NCI-H345 treated with DMSO at 0.1 percent for 48 hours (cell line): ENCODE measurements around the gene RTKN.
"Not testable (repeated sequence)": the region's sequence is repeated elsewhere in the genome, so short reads cannot be mapped to it uniquely, and the experiment has no call there.

Source experiments
- DNase-seq: peaks from one replicate; lab custom pipeline; 2025; ENCODE audit not compliant: unreplicated experiment; lab: John Stamatoyannopoulos, UW

Gene RTKN

GRCh38 chr2:74439373-74439772, 2.4 kb downstream of the RTKN start:
- DNase-seq: no peak

GRCh38 chr2:74438248-74438647, 3.5 kb downstream of the RTKN start:
- no peak for DNase-seq

- DNase-seq: no peak
Measured at GRCh38 chr2:74436848-74437695, 4.7 kb downstream of the RTKN start.

- no peak for DNase-seq
Measured at GRCh38 chr2:74436111-74436805, 5.5 kb downstream of the RTKN start.

- no peak for DNase-seq
Measured at GRCh38 chr2:74430502-74430901, 11.2 kb downstream of the RTKN start.

GRCh38 chr2:74429487-74430451, 12.0 kb downstream of the RTKN start:
- DNase-seq: no peak

GRCh38 chr2:74428675-74429074, 13.1 kb downstream of the RTKN start:
- DNase-seq: no peak

- DNase-seq: no peak
Measured at GRCh38 chr2:74427551-74427950, 14.2 kb downstream of the RTKN start.

GRCh38 chr2:74426181-74426758, 15.5 kb downstream of the RTKN start:
- DNase-seq: no peak

- DNase-seq: no peak
Measured at GRCh38 chr2:74425523-74425922, 16.2 kb downstream of the RTKN start.

GRCh38 chr2:74424995-74425406, 16.7 kb downstream of the RTKN start:
- DNase-seq: no peak

- DNase-seq: no peak
Measured at GRCh38 chr2:74424139-74424992, 17.4 kb downstream of the RTKN start.

- DNase-seq: no peak
Measured at GRCh38 chr2:74423231-74424095, 18.3 kb downstream of the RTKN start.

GRCh38 chr2:74421221-74421870, 20.4 kb downstream of the RTKN start, which contains the start of the genes C2orf81 and WDR54:
TSS of gene C2orf81 (minus strand) at chr2:74421619. CDS start at chr2:74421560, 59 bp downstream.
TSS of gene WDR54 (plus strand) at chr2:74421730. CDS start at chr2:74422154, 424 bp downstream.
- peak; percentile 80 for DNase-seq

- not testable (repeated sequence) for DNase-seq
Measured at GRCh38 chr2:74420443-74421103, 21.2 kb downstream of the RTKN start.

- DNase-seq: no peak
Measured at GRCh38 chr2:74420006-74420405, 21.7 kb downstream of the RTKN start.

- DNase-seq: no peak
Measured at GRCh38 chr2:74419345-74419744, 22.4 kb downstream of the RTKN start.

- no peak for DNase-seq
Measured at GRCh38 chr2:74418312-74418711, 23.4 kb downstream of the RTKN start.
